HG02943 (cell line): ENCODE results near the gene SPATA16.
"Not testable (repeated sequence)": the region's sequence is repeated elsewhere in the genome, so short reads cannot be mapped to it uniquely, and the experiment has no call there.

Experiments used
- ATAC-seq: cut with Tn5 transposase; IDR thresholded peaks from one replicate; pipeline ENCODE4 v1.9.1; 2021; ENCODE audit warnings: mild to moderate bottlenecking, low read depth, moderate library complexity; ENCODE audit not compliant: unreplicated experiment

SPATA16 gene

GRCh38 chr3:173065543-173065981 lies 75.5 kb downstream of the SPATA16 start:
- ATAC-seq = no peak

GRCh38 chr3:173064631-173065030 lies 76.4 kb downstream of the SPATA16 start:
- ATAC-seq = no peak

- ATAC-seq = no peak
Observed at GRCh38 chr3:173058229-173058628, 82.8 kb downstream of the SPATA16 start.

- ATAC-seq = no peak
Observed at GRCh38 chr3:173055228-173055933, 85.7 kb downstream of the SPATA16 start.

GRCh38 chr3:173049360-173049759 lies 91.7 kb downstream of the SPATA16 start:
- no peak for ATAC-seq

GRCh38 chr3:173045770-173046382 lies 95.2 kb downstream of the SPATA16 start:
- ATAC-seq = no peak

- no peak for ATAC-seq
Observed at GRCh38 chr3:173044998-173045397, 96.0 kb downstream of the SPATA16 start.

GRCh38 chr3:173043757-173044156 lies 97.3 kb downstream of the SPATA16 start:
- no peak for ATAC-seq

- no peak for ATAC-seq
Observed at GRCh38 chr3:173038484-173038871, 102.6 kb downstream of the SPATA16 start.

- ATAC-seq = no peak
Observed at GRCh38 chr3:173037840-173038483, 103.1 kb downstream of the SPATA16 start.

- ATAC-seq = no peak
Observed at GRCh38 chr3:173030273-173030672, 110.8 kb downstream of the SPATA16 start.

GRCh38 chr3:173028351-173028750 lies 112.7 kb downstream of the SPATA16 start:
- ATAC-seq = no peak

- no peak for ATAC-seq
Observed at GRCh38 chr3:173027429-173027828, 113.6 kb downstream of the SPATA16 start.

- ATAC-seq = no peak
Observed at GRCh38 chr3:173025941-173026340, 115.1 kb downstream of the SPATA16 start.

- ATAC-seq = no peak
Observed at GRCh38 chr3:173021547-173022185, 119.4 kb downstream of the SPATA16 start.

- ATAC-seq = not testable (repeated sequence)
Observed at GRCh38 chr3:173020128-173020527, 120.9 kb downstream of the SPATA16 start.

- no peak for ATAC-seq
Observed at GRCh38 chr3:173019378-173019777, 121.7 kb downstream of the SPATA16 start.

- ATAC-seq = no peak
Observed at GRCh38 chr3:173018758-173019157, 122.3 kb downstream of the SPATA16 start.

GRCh38 chr3:173013219-173013832 lies 127.7 kb downstream of the SPATA16 start:
- ATAC-seq = no peak

- no peak for ATAC-seq
Observed at GRCh38 chr3:173009410-173009809, 131.6 kb downstream of the SPATA16 start.

GRCh38 chr3:173008978-173009377 lies 132.1 kb downstream of the SPATA16 start:
- no peak for ATAC-seq
